ENCODE measurements around the gene CFAP299.

GRCh38 chr4:80419946-80420345, 84.4 kb downstream of the CFAP299 start:
- TF ChIP-seq CTCF (IDR thresholded peaks at IDR 0.05) (no peak), POLR2AphosphoS5 (IDR thresholded peaks at IDR 0.05) (no peak), POLR2A (IDR thresholded peaks at IDR 0.05) (no peak)

All from gastroesophageal sphincter (tissue), 3 donors.